ENCODE data around the gene ETS2. TPM values are rescaled to one million over a fixed set of nuclear protein-coding genes. Genes with fewer than 3 reads are reported as not detected.

ETS2 gene
- total and polyA plus RNA-seq, 2 donors = 91.7 to 113 TPM

- no peak overlapping the region for H3K4me3 ChIP-seq (ENCODE audit: low read depth, low read length)
- H3K36me3 ChIP-seq (ENCODE audit: insufficient read depth) = no peaks in the 10 kb centered on the region
- H3K27ac ChIP-seq (ENCODE audit: low read depth) = no peak overlapping the region
- DNase-seq (ENCODE audit: extremely low spot score) = no peak
- WGBS = 66% methylated on average over 3 of the region's 3 CpGs
- no peaks in the 10 kb centered on the region for H3K4me1 ChIP-seq (ENCODE audit: insufficient read depth)
Measured at GRCh38 chr21:38864964-38865363, 59.2 kb downstream of the ETS2 start.

DNA sequence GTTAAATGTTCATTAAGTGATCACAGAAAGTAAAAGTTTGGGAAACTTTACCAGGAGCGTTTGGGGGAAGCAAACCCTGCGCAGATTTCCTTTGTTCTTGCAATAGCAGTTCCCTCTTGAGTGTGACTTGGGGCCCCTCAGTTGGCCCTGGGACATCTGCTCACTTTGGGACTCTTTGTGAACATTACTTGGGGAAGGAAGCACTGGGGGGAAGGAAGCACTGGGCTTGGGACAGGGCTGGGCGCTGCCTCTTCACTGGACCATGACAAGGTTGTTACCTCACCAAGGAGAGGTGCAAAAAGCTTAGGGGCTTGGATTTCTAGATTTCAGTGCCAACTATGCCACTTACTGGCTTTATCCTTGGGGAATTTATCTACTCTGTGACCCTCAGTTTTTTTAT lies 63.5 kb downstream of the ETS2 start:
- Histone ChIP-seq H3K27ac (ENCODE audit: low read depth) (no peak overlapping the region), H3K4me1 (ENCODE audit: insufficient read depth) (no peaks in the 10 kb centered on the region), H3K4me3 (ENCODE audit: low read depth, low read length) (no peak overlapping the region), H3K36me3 (ENCODE audit: insufficient read depth) (no peaks in the 10 kb centered on the region)
- DNase-seq (ENCODE audit: extremely low spot score) = no peak
- 90% methylated on average over 3 of the region's 3 CpGs for WGBS

DNA sequence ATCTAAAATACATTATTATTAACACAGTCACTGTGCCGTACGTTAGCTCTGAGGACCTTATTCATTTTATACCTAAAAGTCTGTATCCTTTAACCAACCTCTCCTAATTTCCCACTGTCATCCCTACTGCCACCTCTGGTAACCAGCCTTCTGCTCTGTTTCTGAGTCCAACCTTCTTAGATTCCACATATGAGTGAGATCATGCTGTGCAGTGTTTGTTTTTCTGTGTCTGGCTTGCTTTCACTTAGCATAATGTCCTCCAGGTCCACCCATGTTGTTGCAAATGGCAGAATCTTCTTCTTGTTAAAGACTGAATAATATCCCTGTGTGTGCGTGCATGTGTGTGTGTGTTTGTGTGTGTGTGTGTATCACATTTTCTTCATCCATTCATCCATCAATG lies 64.2 kb downstream of the ETS2 start:
- 75% methylated on average over 3 of the region's 3 CpGs for WGBS
- no peak overlapping the region for H3K4me3 ChIP-seq (ENCODE audit: low read depth, low read length)
- no peaks in the 10 kb centered on the region for H3K4me1 ChIP-seq (ENCODE audit: insufficient read depth)
- no peak for DNase-seq (ENCODE audit: extremely low spot score)
- no peaks in the 10 kb centered on the region for H3K36me3 ChIP-seq (ENCODE audit: insufficient read depth)
- no peak overlapping the region for H3K27ac ChIP-seq (ENCODE audit: low read depth)

Measured in urinary bladder (tissue), 4 donors.